GM19467 (cell line): Measurements from ENCODE around the gene ZBTB20.
A peak's percentile ranks its signal among the peaks of the same experiment; 100 is the strongest.

ENCODE experiments used
- ATAC-seq: cut with Tn5 transposase; IDR thresholded peaks from one replicate; pipeline ENCODE4 v1.9.1; 2021; ENCODE audit warnings: mild to moderate bottlenecking, moderate library complexity; ENCODE audit not compliant: unreplicated experiment

Gene ZBTB20

DNA sequence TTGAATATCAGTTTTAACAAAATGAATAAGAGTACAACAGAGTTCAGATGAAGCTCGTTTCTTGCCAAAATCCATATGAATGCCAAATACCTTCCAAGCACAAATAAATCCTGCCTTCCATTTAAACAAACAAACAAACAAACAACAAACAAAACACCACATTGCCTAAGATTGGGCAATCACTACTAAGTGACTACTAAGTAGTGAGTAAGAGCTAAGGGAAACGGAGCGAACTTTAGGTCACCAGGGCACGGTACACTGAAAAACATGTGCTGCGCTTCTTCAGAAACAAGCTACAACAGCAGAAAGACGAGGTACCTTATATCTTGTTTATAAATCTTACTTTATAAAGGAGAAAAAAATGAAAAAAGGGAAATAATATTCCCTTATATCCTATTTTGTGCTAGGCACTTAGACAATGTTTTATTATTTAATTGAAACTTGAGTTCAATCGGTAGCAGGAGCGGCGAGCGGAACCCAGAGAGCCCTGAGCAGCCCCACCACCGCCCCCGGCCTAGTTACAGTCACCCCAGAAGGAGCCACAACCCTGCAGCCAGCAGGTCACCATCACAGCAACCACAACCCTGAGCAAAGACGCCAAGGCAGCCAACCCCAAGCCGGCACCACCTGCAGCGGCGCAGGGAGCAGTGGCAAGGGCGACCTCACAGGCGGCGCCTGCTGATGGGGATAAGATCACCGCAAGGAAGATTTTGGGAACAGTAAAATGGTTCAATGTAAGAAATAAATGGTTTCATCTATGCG is 216.9 kb downstream of the ZBTB20 start:
- no peak for ATAC-seq

DNA sequence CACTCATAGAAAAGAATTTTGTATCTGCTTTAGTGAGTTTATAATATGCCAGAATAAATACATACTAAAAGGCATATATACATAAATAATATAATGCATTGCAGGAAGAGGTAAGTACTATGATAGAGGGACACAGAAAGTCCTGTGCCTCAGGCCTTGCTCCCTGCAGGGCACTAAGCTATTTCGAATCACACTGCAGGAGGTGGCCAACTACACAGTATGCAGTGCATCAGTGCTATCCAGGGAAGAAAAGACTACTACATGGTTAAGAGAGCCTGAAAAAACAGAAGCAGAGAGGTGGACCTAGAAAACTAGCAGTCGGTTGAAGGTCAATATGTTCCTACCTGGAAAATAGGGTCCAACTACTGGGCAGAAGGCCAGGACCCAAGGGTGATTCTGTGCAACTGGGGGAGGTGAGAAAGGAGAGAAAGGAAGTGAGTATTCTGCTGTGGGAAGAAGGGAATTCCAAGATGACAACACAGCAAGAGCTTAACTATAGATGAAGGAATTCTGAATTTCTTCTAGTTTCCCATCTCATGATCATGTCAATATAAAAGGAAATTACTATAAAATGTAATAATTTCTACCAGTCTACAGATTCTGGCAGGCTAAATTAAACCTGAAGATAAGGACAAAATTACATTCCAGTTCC is 218.0 kb downstream of the ZBTB20 start:
- no peak for ATAC-seq

DNA sequence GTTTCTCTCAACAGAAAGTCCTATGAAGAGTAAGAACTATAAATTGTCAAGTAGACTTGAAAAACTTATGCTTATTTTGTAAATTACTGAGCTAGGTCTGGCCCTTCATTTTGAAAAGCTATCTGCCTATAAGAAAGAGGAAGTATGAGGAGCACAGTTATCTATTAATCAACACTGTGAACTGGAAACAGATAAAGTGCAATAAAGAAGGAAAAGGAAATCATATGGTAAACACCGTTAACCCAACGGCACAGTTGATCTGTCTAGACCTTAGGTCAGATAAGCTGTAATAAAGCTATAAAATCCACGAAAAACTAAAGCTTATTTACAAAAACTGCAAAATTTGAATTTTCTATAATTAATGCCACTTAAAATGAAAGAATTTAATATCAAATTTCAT is 242.5 kb downstream of the ZBTB20 start:
- no peak for ATAC-seq

DNA sequence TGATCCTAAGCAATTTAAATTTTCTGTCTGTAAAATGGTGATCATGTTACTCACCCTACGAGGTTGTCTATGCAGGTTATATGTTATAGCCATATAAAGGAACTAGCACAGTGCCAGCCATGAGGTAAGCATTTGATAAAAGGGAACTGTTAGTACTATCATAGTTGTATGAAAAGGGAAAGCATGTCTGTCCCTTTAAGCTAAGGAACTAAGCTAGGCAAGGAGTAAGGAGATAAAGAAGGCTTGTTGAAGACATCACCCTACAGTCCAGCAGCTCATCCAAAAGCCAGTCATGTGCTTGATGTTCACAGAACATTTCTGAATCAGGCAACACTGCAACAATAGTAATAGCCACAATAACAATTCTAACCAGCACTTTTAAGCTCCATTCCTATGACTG is 243.9 kb downstream of the ZBTB20 start:
- peak; percentile 15 for ATAC-seq

DNA sequence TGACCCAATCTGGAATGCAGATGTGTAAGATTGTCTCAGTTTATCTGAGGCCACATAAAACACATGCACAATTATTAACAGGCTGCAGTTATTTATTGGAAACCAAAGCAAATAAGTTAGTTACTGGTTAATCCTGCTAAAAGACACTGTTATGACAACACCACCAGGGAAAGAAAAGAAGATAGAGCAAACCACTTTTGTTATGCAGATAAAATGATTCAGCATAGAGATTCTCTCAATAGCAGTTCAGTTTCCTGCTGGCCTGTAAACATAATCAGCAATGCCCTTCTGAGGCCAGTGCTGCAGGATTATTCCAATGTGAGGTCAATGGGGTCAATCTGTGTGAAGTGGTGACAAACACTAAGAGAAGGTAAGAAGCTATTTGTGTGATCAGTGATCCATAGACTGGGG is 244.4 kb downstream of the ZBTB20 start:
- peak; percentile 47 for ATAC-seq

DNA sequence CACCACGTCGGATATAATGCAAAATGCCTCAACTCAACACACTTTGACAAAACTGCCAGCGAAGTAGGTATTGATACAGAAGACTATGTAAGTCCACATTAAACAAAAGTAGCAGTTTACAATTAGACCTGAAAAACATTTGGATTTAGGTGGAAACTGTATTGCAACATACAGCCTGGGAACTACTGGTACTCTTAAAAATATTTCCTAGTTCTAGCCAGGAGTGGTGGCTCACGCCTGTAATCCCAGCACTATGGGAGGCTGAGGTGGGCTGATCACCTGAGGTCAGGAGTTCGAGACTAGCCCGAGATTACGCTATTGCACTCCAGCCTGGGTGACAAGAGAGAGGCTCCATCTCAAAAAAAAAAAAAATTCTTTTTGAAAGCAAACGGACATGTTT is 246.2 kb downstream of the ZBTB20 start:
- ATAC-seq: no peak

DNA sequence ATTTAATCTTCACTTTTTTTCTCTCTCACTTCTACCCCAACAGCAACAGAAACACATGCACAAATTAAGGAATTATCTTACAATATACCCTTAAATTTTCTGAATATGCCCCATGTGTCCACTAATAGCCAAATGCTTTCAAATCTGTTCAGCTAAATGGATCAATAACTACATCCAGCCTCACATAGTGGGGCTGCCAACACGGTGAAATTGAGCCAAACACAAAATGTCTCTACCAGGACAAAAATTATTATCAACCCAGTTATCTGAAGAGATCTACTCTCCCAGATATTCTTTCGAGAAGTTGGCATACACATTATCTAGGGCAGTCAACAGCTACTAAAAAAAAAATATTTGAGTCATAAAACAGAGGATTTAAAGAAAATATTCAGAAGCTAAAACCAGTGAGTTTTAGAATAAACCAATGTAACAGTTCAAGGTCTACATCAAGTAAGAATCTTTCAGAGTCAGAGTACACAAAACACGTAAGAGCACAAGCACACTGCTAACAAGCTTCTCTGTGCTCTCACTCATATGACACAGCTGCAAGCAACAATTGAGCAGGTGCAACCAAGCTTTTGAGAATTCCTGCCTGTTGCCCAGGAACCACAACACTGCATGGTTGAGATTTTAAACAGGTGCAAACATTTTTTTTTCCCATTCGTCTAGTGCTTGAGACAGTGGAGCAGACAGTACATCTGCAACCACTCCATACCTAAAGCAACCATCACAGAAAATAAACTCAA is 247.7 kb downstream of the ZBTB20 start:
- no peak for ATAC-seq

DNA sequence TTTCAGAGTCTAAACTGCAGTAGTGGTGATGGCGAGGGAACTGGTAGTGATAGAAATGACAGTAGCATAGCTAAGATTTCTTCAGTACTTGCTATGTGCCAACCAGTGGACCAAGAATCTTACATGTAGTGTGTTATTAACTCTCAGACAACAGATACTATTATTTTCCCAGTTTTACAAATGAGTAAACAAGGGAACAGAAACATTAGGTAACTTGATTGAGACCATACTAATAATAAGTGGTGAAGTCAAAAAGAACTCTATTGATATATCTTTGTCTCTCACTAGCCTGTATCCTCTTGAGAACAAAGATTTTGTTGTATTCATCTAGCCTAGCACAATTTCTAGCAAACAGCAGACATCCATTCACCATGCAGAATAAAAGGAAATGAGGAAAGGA is 250.1 kb downstream of the ZBTB20 start:
- ATAC-seq: no peak

DNA sequence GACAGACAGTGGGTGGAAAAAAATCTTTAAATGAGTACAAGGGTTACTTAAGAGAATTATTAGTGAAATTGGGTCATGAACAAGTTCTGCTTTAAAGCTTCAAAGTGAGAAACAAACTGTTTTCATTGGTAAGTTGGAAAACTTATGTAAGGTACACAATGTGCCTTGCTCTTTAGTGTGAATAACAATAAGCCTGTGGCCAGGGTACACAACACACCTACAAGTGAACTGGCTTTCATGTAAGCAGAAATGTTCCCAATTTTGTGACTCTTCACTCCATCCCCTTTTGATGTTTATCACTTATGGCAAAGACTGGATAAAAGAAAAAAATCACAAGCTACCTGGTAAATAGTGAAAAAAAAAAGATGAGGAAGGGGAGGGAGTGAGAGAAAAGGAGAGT is 253.7 kb downstream of the ZBTB20 start:
- ATAC-seq: no peak

DNA sequence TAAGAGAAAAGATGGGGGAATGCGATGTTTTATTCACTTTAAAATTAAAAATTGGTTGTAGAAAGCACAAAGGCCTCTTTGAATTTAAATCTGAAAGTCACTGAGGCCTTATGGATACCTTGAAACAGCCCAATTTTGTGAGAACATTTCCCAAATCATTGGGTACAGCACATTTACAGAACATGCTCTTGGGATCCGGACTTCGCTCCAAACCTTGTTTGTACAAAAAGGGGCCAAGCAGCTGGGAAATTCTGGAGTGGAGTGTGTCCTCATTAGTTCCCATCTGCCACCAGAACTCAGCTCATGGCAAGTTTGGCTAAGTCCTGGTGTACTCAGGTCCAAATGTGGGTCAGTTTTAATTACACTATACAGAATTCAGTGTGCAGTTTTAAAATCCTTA is 254.2 kb downstream of the ZBTB20 start:
- ATAC-seq: no peak

DNA sequence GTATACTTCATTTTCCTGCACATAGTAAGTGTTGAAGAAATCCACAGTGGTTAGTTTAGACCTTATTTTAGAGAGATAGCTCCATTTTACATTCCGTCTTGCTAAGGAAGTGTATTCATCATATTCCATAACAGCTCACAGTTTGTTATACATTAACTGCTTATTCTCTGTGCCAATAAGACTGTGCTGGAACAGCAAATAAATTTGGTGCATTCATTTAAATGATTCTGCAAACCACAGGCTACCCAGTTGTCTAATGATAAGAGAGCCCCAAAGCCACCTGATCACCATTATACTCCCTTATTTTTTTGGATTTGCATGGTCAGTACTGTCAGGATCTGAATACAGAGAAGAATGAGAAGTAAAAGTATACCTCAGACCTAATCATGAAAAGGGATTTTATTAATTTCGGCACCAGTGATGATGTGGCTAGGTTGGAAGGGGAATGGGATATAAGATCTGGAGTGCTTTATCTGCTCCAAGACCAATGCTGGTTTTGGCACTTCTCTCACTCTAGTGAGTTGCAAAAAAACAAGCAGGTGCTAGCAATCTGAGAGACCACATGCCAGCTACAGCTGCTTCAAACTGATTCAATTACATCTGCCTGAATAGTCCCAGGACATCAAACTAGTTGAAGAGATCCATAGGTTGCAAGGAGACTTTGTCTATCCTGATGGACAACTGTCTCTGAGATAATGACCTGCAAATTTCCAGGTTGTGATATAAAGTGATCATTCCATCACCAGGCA is 254.8 kb downstream of the ZBTB20 start:
- no peak for ATAC-seq

DNA sequence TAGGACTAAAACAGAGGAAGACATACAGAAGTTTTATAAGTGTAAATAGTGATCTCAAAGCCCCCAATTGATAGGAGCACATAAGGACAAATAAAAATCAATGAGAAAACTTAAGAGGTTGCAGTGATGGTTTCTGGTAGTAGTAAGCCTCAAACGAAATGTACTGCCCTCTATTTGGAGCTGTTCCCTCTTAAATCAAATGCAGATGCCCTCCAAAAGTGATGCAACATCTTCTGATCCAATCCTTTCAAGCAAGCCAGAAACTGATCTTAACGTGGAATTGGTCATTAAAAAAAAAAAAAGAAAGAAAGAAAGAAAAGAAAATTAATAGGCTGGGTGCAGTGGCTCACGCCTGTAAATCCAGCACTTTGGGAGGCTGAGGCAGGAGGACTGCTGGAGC is 259.3 kb downstream of the ZBTB20 start:
- no peak for ATAC-seq

DNA sequence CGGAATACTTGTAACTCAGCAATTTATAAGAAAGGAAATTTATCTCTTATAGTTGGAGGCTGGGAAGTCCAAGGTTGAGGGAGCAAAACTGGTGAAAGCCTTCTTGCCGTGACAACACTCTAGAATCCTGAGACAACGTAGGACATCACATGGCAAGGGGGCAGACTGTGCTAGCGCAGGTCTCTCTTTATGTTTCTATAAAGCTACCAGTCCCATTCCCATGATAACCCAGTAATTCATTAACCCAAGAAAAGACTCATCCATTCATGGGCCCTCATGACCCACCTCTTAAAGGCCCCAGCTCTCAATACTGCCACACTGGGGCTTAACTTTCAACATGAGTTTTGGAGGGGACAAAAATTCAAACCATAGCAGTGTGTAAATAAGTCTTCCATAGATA is 260.2 kb downstream of the ZBTB20 start:
- ATAC-seq: no peak

DNA sequence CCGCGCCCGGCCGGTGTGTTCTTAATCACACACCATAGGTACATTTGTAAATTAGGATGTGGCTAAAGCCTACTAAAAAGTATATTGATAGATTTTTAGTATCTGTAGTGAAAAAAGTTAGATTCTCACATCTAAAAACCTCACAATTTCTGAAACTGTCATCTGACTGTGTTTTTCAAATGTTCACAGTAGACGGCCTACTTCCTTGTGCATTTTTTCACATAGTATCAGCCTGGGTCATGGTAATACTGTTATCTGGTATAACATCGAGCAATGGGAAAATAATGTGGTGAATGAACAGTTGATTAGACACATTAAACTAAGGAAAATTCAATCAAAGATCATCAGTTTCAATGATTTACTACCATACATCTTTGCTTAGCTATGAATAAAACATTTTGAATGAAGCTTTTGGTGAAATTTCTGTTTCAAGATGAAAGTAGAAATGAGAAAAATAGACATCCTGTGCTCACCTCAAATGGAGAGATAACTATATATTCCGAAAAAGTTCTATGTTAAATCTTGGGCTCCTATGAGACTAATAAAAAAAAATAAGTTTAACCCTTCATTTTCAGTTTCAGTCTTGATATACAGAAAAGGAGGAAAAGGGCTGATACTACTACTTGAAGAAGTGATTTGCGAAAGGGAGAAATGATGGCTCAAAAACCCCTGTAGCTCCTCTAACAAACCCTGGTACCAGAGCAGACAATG is 262.7 kb downstream of the ZBTB20 start:
- ATAC-seq: no peak

DNA sequence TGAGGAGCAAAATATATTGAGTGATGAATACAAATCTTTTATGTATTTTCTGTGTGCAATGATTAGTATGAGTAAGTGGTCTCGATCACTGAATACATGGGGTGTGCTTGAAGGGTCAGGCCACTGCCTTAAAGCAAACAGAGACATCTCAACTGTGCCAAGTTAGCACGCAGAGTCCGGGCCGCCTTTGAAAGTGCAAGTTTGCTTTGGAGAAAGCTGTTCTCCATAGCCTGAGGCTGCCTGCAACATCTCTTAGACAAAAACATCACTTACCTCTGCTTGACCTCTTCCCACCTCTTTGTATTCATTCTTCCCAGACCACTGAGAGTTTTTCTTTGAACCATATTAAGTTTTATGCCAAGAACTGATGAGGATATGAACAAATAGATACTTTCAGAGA is 267.0 kb downstream of the ZBTB20 start:
- ATAC-seq: no peak

DNA sequence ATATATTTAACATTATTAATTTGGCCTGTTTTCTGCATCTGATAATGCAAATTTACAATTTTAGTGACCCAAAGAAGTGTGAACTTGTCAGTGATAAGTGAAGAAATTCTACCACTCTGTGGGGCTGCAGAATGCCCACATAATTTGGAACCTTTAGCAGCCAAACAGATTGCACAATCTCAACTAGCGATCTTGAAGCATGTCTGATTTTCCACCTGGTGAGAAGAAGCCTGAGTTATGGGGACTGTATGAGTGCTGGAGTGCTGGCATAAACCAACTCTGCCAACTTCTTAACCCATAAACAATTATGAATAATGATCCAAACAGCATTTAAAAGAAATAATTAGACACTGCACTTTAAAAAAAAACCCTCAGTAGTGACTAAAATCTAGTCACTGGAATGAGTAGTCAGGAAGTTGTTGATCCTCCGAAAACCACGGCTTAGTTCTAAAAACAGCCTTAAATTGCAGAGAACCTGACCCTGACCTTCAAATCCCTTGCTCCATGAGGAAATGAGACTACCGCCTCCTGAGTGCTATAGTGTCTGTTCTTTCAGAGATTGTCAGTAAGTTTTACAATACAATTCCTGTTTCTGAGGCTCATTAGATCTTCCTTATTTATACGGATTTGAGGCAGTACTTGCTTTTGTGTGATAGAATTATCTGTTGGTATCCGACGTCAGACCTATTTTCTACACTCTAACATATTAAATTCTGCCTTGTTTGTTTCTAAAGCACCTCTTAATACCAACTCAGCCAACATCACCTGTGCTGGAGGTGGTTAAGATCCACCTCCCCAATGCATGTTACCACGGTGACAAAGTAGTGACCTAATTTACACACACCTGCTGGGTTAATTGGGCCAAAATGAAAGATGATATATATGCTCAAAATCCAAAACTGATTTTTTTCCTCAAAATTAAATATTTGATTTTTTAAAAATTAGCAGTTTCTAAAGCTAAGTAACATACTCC is 267.7 kb downstream of the ZBTB20 start:
- ATAC-seq: peak; percentile 58

DNA sequence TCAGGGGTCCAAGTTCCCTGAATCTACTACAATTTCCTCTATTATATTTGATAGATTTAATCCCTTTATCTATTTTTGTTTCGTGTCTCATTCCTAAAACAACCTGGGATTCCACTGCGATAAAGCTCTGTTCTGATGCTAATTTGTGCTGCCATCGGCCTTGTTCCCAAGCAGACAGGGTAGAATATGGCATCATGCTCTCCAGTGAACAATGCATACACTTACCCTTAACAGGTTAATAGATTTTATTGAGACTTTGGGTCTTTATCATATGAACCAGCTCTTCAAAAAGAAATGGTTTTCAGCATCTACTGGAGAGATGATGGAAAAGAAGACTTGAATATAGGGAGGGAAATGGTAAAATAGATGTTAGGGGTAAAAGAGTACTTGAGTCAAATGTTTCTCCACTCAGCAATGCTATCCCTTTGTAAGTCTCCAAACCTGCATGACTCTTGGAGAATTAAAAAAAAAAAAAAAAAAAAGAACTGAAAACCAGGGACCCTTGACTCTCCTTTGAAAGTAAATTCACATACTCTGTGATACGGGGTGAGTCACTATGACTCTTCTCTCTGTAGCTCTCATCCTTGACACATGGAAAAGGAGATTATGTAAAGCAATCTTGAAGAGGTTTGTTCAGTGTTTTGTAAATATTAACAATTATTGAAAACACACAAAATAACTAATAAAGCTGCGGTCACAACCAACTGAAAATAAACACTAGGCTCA is 268.8 kb downstream of the ZBTB20 start:
- ATAC-seq: no peak

DNA sequence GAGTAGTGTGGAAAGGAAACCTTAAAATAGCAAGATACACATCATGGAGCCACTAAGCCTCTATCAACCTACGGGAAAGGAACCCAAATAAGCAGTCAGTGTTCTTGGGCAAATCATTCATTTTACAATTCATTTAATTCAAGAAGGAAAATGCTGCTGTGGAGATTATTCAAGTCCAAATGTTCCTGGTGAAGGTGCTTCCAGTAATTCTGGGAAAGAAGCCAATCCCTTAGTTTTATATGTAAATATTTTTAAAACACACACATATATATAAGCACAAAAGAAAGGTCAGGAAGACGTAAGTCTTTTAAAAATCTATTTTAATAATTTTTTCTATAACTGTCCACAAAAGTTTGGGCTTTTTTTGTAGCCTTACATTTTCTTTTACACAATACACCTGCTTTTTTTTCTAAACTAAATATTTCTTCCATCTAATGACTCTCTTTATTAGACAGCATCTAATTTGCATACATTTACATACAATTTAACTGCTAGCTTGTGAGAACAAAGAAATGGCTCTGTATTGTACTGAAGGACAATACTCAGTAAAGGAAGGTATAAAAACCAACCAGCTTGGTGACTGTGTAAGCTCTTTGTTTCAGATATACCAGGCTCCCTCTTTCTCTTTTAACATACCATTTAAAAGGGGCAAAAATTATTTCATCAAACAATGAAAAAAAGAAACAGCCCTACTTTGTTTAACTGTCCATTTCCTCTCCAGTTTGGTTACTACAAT is 269.5 kb downstream of the ZBTB20 start:
- no peak for ATAC-seq
